HepG2 (cell line): Measurements from ENCODE around the gene KIF26B. TPM values are rescaled to one million over a fixed set of nuclear protein-coding genes. Genes with fewer than 3 reads are reported as not detected.

ENCODE experiments used
- ATAC-seq: fragments of 200-7000 bp; cut with Tn5 transposase; 3 replicates; pipeline ENCODE4 v1.9.1; 2020; ENCODE audit warnings: mild to moderate bottlenecking, moderate library complexity
- BruUV-seq: library from RNA; stranded (reverse); fragments of 400-500 nt; replicated peaks from 2 replicates; lab custom pipeline; 2021; lab: Mats Ljungman, UMichigan
- CTCF ChIA-PET: fragments of 300-600 bp; formaldehyde crosslinking; extraction: SDS; loops from one replicate; lab custom pipeline; 2021; ENCODE audit warnings: low total read pairs, inconsistent platforms, low intra/inter-chr PET ratio; lab: Yijun Ruan, JAX
- POLR2A ChIA-PET: fragments of 350-600 bp; sonication (Branson Sonifier 250); formaldehyde crosslinking; loops from one replicate; lab custom pipeline; 2020; ENCODE audit warnings: antibody characterized with exemption, inconsistent platforms; lab: Yijun Ruan, JAX
- DNase-seq: peaks from one replicate; pipeline ENCODE4 v3.0.0-alpha.2; 2015; ENCODE audit warnings: low spot score
- FAIRE-seq: peaks from 3 replicates; lab custom pipeline; 2011; peaks lifted over from hg19 to GRCh38; lab: Jason Lieb, UNC
- H2AFZ ChIP-seq: one replicate; pipeline ENCODE4 v1.6.1; 2011; ENCODE audit warnings: low read length, inconsistent platforms
- H3K27ac ChIP-seq: fragments of 300-600 bp; 3 replicates; pipeline ENCODE4 v1.8.0; 2011; ENCODE audit warnings: mixed run types, mild to moderate bottlenecking, mixed read lengths, low read length, inconsistent platforms; ENCODE audit not compliant: insufficient read depth; ENCODE audit errors: extremely low read length
- H3K27me3 ChIP-seq, 2 experiments: fragments of 200-600 bp in 1 of 2; 2 replicates in 1 of 2; 3 replicates in 1 of 2; pipeline versions ENCODE4 v1.6.0 to v1.8.0; 2011; ENCODE audit warnings: low read length in 2 of 2, mild to moderate bottlenecking in 2 of 2, moderate library complexity in 2 of 2, inconsistent platforms in 1 of 2; ENCODE audit not compliant: insufficient read depth in 2 of 2, control insufficient read depth in 1 of 2
- H3K36me3 ChIP-seq, 2 experiments: fragments of 200-600 bp in 1 of 2; replicated peaks in 1 of 2; 2 replicates in 1 of 2; 3 replicates in 1 of 2; pipeline versions ENCODE4 v1.5.1 to v1.8.0; 2011; ENCODE audit warnings: low read length in 2 of 2, inconsistent platforms in 1 of 2; ENCODE audit not compliant: insufficient read depth in 2 of 2, control insufficient read depth in 1 of 2
- H3K4me1 ChIP-seq: 2 replicates; pipeline ENCODE4 v1.5.1; 2012; ENCODE audit warnings: low read length, inconsistent platforms; ENCODE audit not compliant: insufficient read depth
- H3K4me2 ChIP-seq: 2 replicates; pipeline ENCODE4 v1.6.0; 2011; ENCODE audit warnings: low read depth, low read length, inconsistent platforms
- H3K4me3 ChIP-seq, 3 experiments: fragments of 200-600 bp in 1 of 3; sonication (generic), shearing (Covaris generic) in 1 of 3; replicated peaks in 1 of 3; 2 replicates each; pipeline ENCODE4 v1.5.1; 2011 to 2016; ENCODE audit warnings: low read length in 3 of 3, inconsistent platforms in 2 of 3, low read depth in 2 of 3, mild to moderate bottlenecking in 2 of 3, control low read depth in 1 of 3, mixed read lengths in 1 of 3; ENCODE audit not compliant: insufficient read depth in 1 of 3
- H3K79me2 ChIP-seq: one replicate; pipeline ENCODE4 v1.6.1; 2011; ENCODE audit warnings: low read length, inconsistent platforms; ENCODE audit not compliant: insufficient read depth
- H3K9ac ChIP-seq: 2 replicates; pipeline ENCODE4 v1.6.0; 2011; ENCODE audit warnings: mild to moderate bottlenecking, low read depth, low read length, inconsistent platforms; ENCODE audit not compliant: insufficient read depth
- H3K9me3 ChIP-seq: 2 replicates; pipeline ENCODE4 v1.5.1; 2012; ENCODE audit warnings: mild to moderate bottlenecking, low read length
- H4K20me1 ChIP-seq: 2 replicates; pipeline ENCODE4 v1.6.0; 2011; ENCODE audit warnings: inconsistent platforms, mild to moderate bottlenecking, low read length, moderate library complexity; ENCODE audit not compliant: insufficient read depth
- EZH2 ChIP-seq: conservative IDR thresholded peaks from 2 replicates; pipeline ENCODE4 v1.6.1; 2012; ENCODE audit warnings: mild to moderate bottlenecking, low read depth, low read length, moderate library complexity
- HMG20B ChIP-seq: conservative IDR thresholded peaks from 2 replicates; pipeline ENCODE4 v1.6.1; 2016; ENCODE audit warnings: missing genetic modification reagents, missing compliant biosample characterization
- PAWR ChIP-seq: sonication (generic); formaldehyde crosslinking; IDR thresholded peaks from 2 replicates; pipeline ENCODE4 v1.4.0; 2020; ENCODE audit warnings: missing genetic modification reagents, mild to moderate bottlenecking, borderline replicate concordance
- PHF8 ChIP-seq: sonication (generic); formaldehyde crosslinking; IDR thresholded peaks from 2 replicates; pipeline ENCODE4 v1.5.0; 2020; ENCODE audit warnings: missing genetic modification reagents
- RBFOX2 ChIP-seq: fragments of 200-400 bp; formaldehyde crosslinking; IDR thresholded peaks from 2 replicates; pipeline ENCODE4 v1.6.1; 2017; ENCODE audit warnings: low read depth, mild to moderate bottlenecking, low read length
- RCOR2 ChIP-seq: IDR thresholded peaks from 2 replicates; pipeline ENCODE4 v1.6.1; 2016; ENCODE audit warnings: missing biosample characterization, missing genetic modification reagents
- ZFX ChIP-seq: sonication (generic); formaldehyde crosslinking; IDR thresholded peaks from 2 replicates; pipeline ENCODE4 v1.4.0; 2020; ENCODE audit warnings: mild to moderate bottlenecking, low read depth, missing genetic modification reagents, moderate library complexity
- ZFY ChIP-seq: sonication (generic); formaldehyde crosslinking; IDR thresholded peaks from 2 replicates; pipeline ENCODE4 v1.4.0; 2020; ENCODE audit warnings: missing genetic modification reagents
- ZSCAN30 ChIP-seq: sonication (generic); formaldehyde crosslinking; IDR thresholded peaks from 2 replicates; pipeline ENCODE4 v1.5.0; 2020; ENCODE audit warnings: mild to moderate bottlenecking, missing genetic modification reagents
- WGBS: methylation state at CpG from one replicate; pipeline ENCODE4 v1.1.6; 2017; ENCODE audit warnings: low lambda C conversion rate; 5-methylcytosine and 5-hydroxymethylcytosine counted together
- in situ Hi-C: cut with HindIII; loops from 2 replicates; pipeline ENCODE4 v1.10.0; 2017; ENCODE audit warnings: low pct_unique_long_range_greater_than_20kb; ENCODE audit not compliant: extremely low pct_ligation_motif_present
- intact Hi-C: fragments of 100-400 bp; cut with micrococcal nuclease; formaldehyde crosslinking; loops from one replicate; pipeline ENCODE4 v1.10.0; 2022; ENCODE audit not compliant: unreplicated experiment
- polyA plus RNA-seq, 8 experiments: library from polyadenylated mRNA; depleted of rRNA in 3 of 8; stranded (reverse) in 7 of 8; unstranded in 1 of 8; fragments of >200 nt; fragmentation: Illumina TruSeq in 4 of 8; extraction: Trizol in 4 of 8; gene quantifications; 2 replicates each; pipeline versions ENCODE4 v1.2.1 to v1.2.3, GENCODE V29; 2011 to 2016; ENCODE audit warnings: low read depth in 4 of 8, missing spikeins in 1 of 8, mixed read lengths in 1 of 8; ENCODE audit not compliant: insufficient read depth in 1 of 8
- total RNA-seq, 5 experiments: library from RNA; depleted of rRNA; stranded (reverse); fragments of >200 nt; fragmentation: Illumina TruSeq; extraction: Trizol; gene quantifications; 2 replicates each; pipeline ENCODE4 v1.2.3, GENCODE V29; 2016; ENCODE audit warnings: low read depth in 1 of 5
- TF ChIP-seq, protein P1 (sequence below): sonication (generic); formaldehyde crosslinking; IDR thresholded peaks from 2 replicates; pipeline ENCODE4 v1.4.0; 2020; ENCODE audit warnings: mild to moderate bottlenecking, low read depth, missing genetic modification reagents
- TF ChIP-seq, protein P2 (sequence below): sonication (generic); formaldehyde crosslinking; IDR thresholded peaks from 2 replicates; pipeline ENCODE4 v1.8.1; 2023; ENCODE audit warnings: missing genetic modification reagents, mild to moderate bottlenecking, borderline replicate concordance
- TF ChIP-seq, protein P3 (sequence below): sonication (generic); formaldehyde crosslinking; IDR thresholded peaks from 2 replicates; pipeline ENCODE4 v1.4.0; 2020; ENCODE audit warnings: missing genetic modification reagents, mild to moderate bottlenecking, borderline replicate concordance

The KIF26B gene
- total and polyA plus RNA-seq, 2 of the 13 experiments (the other 11 are each of a cell fraction or from before 2014, with no cell fraction given), result 0.08 to 0.09 TPM

- TF ChIP-seq, protein P1, sequence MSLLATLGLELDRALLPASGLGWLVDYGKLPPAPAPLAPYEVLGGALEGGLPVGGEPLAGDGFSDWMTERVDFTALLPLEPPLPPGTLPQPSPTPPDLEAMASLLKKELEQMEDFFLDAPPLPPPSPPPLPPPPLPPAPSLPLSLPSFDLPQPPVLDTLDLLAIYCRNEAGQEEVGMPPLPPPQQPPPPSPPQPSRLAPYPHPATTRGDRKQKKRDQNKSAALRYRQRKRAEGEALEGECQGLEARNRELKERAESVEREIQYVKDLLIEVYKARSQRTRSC, result no peak
- no peak for TF ChIP-seq PHF8 (CRISPR knock-in tag)
- TF ChIP-seq EZH2, result no peak
- no peak for TF ChIP-seq ZFY (CRISPR knock-in tag)
- no peak for TF ChIP-seq ZSCAN30 (CRISPR knock-in tag)
- no peak for TF ChIP-seq RCOR2
Measured at GRCh38 chr1:245486775-245487470, 332.1 kb downstream of the KIF26B start (continued).

DNA sequence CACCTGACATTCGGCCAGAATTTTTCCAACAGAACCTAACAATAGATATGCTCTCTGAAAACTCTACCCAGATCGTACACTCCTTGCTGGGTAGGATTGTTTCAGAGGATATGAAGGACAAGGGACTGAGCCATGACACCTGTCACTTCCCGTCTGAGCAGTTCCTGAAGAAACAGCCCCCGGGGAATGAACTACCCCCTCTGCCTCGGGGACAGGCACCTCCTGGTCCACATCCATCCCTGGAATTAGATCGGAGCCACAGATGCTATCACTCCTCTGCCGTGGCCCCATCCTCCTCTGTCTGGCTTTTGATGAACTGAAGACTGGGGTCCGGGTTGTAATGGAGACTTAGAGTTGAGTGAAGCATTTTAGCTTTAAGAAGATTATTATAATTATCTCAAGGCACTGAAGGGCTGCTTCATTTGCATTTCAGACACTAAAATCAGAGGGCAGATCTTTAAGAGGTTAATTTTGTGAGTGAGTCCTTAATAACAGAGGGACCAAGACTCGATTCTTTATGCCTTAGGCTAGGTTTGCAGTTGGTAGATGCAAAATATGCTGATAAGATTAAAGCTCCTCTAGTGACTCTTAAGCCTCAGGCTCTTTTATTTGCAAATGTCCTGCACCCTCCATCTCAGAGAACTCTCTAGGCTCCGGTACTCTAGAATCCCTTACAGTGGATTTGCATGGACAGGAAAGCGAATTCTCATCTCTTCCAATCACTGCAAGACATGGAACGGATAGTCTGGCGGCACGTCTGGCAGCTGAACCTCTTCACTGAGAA lies 333.8 kb downstream of the KIF26B start:
- FAIRE-seq (no peak), DNase-seq (no peak), ATAC-seq (no peak)
- peaks cover 10% of the 10 kb centered on the region for H3K4me1 ChIP-seq
- no peak overlapping the region for H2AFZ ChIP-seq
- in situ Hi-C loops (no loop called here), intact Hi-C loops (no loop called here)
- no peaks in the 10 kb centered on the region for H3K36me3 ChIP-seq
- no TSS peak for BruUV-seq
- H3K27ac ChIP-seq, result no peak overlapping the region
- 75% methylated on average over 13 of the region's 14 CpGs for WGBS
- no peak overlapping the region for H3K4me2 ChIP-seq
- H3K4me3 ChIP-seq, result no peak overlapping the region
- no peak overlapping the region for H3K9ac ChIP-seq
- TF ChIP-seq, protein P2, sequence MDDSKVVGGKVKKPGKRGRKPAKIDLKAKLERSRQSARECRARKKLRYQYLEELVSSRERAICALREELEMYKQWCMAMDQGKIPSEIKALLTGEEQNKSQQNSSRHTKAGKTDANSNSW, result no peak
- TF ChIP-seq PAWR (CRISPR knock-in tag) (no peak), HMG20B (CRISPR knock-in tag) (no peak), RBFOX2 (no peak), ZFX (no peak)
- TF ChIP-seq, protein P3, sequence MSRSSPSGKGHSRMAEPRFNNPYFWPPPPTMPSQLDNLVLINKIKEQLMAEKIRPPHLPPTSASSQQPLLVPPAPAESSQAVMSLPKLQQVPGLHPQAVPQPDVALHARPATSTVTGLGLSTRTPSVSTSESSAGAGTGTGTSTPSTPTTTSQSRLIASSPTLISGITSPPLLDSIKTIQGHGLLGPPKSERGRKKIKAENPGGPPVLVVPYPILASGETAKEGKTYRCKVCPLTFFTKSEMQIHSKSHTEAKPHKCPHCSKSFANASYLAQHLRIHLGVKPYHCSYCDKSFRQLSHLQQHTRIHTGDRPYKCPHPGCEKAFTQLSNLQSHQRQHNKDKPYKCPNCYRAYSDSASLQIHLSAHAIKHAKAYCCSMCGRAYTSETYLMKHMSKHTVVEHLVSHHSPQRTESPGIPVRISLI, result no peak
- no peaks in the 10 kb centered on the region for H3K79me2 ChIP-seq
- POLR2A ChIA-PET, result no interaction called here
- no peaks in the 10 kb centered on the region for H4K20me1 ChIP-seq
- no peaks in the 10 kb centered on the region; a peak in 1 of 5 replicates for H3K27me3 ChIP-seq
- no peaks in the 10 kb centered on the region for H3K9me3 ChIP-seq
- CTCF ChIA-PET, result no interaction called here
